Measurements from ENCODE around the gene DLX1. TPM values are rescaled to one million over a fixed set of nuclear protein-coding genes. Genes with fewer than 3 reads are reported as not detected.
A peak's percentile ranks its signal among the peaks of the same experiment; 100 is the strongest.
"Not testable (repeated sequence)": the region's sequence is repeated elsewhere in the genome, so short reads cannot be mapped to it uniquely, and the experiment has no call there.

The DLX1 gene
- total RNA-seq, 2 donors from 2014 or later: 0.17 TPM; not detected in 1

- intact Hi-C loops (cut with DNase I, micrococcal nuclease): no loop called here
- ATAC-seq: no peak
- DNase-seq: no peak
These were observed 20.3 kb downstream of the DLX1 start for GRCh38 chr2:172105471-172106107.

DNA sequence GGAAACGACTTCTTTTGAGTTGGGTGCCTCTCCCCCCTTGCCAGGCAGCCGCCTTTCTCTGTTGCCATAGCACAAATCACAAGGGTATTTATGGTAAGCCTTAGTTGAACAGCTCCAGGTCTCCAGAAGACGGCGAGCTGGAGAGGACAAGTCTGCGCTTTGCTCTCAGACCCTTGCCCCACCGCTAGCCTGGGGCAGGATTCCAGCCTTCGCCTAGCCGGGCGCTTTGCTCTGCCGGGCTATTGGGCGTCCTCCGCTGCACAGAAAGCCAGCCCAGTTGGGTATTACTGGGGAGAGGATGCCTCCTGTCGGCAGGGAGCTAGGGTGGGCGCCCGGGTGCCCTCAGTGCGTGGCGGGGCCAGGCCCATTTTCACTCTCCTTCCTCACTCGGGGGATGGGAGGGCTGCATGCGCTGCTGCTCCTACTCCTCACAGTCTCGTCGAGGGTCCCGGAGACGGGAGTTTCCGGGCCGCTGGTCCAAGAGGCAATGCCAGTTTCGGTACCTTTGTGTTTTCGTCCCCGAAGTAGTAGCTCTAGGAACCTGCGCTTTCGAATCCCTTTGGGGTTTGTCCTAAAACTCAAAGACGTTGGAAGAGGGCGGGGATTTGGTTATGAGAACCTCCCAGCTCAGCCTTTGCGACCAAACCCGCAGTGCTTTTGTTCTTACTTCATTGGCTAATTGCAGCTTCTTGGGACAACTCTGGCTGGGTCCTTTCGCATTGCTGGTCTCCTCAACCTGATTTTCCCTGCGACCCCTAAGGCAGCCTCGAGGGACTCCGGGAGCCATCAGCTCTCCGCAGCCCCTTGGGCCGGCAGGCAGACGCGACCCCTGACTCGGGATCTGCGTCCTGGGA lies 21.0 kb downstream of the DLX1 start:
- DNase-seq (no peak), ATAC-seq (peak; percentile 29)
- intact Hi-C loops (cut with DNase I, micrococcal nuclease): no loop called here

DNA sequence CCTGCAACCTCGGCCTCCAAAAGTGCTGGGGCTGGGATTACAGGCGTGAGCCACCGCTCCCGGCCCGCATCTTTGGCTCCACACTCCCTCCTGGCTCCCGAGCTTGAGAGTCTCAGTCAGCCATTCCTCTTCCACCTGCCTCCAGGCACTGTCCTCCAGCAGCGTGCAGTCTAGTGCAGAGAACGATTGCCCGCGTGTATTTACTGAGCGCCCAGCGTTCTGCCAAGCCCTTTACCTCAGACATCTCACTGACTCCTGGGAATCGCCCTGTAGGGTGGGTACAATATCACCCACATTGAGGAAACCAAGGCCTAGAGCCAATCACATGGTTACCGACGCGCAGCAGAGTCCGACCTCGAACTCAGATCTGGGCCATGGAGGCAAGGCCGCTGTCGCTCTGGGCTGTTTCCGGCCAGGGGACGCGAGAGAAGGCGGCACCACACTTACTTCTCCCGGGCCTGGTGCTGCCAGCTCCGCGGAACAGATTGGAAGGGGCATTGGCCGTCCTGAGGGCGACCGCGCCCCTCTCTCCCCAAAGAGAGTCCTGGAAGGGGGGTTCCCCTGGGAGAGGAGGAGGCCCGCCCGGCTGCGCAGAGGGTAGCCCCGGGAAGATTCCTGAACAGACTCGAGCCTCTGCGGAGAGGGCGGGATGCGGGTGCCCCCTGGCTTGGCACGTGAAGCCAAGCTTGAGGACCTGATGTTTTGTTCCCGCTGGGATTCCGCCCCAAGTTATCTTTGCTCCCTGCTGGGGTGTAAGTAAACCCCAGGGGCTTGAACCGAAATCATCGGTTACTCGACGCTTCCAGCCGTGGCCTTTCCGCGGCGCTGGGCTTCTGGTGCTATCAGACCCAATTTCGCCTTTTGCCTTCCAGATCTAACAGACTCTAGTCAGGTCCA lies 22.6 kb downstream of the DLX1 start:
- ATAC-seq (no peak), DNase-seq (no peak)
- intact Hi-C loops (cut with DNase I, micrococcal nuclease): no loop called here

DNA sequence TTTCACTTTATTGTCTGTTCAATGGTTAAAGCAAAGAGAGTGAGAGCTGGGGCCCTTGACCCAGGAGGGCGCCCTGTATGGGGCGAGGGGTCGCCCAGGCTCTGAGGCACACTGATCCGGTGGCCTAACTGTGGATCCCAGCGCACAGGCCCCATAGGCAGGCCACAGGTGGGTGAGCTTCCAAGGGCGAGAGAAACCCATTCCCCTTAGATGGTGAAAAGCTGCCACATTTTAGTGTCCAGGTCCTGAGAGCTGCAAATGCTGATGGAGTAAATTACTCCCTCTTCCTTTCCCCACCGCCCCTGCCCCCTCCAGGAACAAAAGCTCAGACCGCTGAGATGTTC lies 23.3 kb downstream of the DLX1 start:
- intact Hi-C loops (cut with DNase I, micrococcal nuclease): no loop called here
- no peak for DNase-seq
- no peak for ATAC-seq

- DNase-seq: no peak
- intact Hi-C loops (cut with DNase I, micrococcal nuclease): no loop called here
- ATAC-seq: no peak
These were observed 24.1 kb downstream of the DLX1 start for GRCh38 chr2:172109256-172109987.

DNA sequence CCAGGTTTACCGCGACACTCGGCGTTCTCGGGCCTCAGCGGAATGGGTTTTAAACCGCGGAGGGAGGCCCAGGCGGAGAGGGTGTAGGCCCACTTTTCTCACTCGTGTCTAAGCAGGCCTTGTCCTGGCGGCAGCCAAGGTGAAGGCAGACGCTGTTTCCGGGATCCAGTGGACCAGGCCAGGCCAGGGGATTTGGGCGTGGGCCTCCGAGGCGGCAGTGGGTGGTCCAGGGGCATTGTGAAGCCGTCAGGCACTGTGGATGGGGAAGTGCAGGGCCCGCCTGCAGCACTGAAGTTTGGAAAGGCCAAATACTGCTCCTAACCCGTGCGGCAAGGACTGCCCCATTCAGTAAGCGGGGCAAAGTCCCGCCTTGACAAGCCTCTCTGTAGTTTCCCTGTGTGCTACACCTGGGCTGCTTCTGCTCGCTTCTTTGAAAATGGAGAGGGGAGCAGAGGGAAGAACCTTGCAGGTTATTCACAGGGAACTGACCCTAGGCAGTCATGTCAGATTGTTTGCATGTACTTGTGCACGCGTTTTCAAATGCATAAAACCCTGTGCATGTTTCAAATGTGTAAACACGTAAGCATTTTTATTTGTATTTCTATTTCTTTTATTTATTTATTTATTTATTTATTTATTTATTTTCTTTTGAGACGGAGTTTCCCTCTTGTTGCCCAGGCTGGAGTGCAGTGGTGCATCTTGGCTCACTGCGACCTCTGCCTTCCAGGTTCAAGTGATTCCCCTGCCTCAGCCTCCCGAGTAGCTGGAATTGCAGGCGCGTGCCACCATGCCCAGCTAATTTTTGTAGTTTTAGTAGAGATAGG lies 24.9 kb downstream of the DLX1 start:
- ATAC-seq (peak; percentile 38), DNase-seq (no peak)
- intact Hi-C loops (cut with DNase I, micrococcal nuclease): loop anchor here in 1 of 2 donors (10.0 kb wide), 1 partner anchor 515 kb away; no protein-coding TSS in a partner anchor

- no peak for ATAC-seq
- DNase-seq: no peak
- intact Hi-C loops (cut with DNase I, micrococcal nuclease): loop anchor here in 1 of 2 donors (10.0 kb wide), 1 partner anchor 519 kb away; no protein-coding TSS in a partner anchor
These were observed 28.3 kb downstream of the DLX1 start for GRCh38 chr2:172113617-172114016.

- not testable (repeated sequence) for DNase-seq, ATAC-seq
- intact Hi-C loops (cut with DNase I, micrococcal nuclease): loop anchor here in 1 of 2 donors (10.0 kb wide), 1 partner anchor 519 kb away; no protein-coding TSS in a partner anchor
These were observed 28.9 kb downstream of the DLX1 start for GRCh38 chr2:172114176-172114575.

- no peak for DNase-seq
- intact Hi-C loops (cut with DNase I, micrococcal nuclease): loop anchor here in 1 of 2 donors (10.0 kb wide), 1 partner anchor 520 kb away; no protein-coding TSS in a partner anchor
- ATAC-seq: no peak
These were observed 29.3 kb downstream of the DLX1 start for GRCh38 chr2:172114579-172114978.

DNA sequence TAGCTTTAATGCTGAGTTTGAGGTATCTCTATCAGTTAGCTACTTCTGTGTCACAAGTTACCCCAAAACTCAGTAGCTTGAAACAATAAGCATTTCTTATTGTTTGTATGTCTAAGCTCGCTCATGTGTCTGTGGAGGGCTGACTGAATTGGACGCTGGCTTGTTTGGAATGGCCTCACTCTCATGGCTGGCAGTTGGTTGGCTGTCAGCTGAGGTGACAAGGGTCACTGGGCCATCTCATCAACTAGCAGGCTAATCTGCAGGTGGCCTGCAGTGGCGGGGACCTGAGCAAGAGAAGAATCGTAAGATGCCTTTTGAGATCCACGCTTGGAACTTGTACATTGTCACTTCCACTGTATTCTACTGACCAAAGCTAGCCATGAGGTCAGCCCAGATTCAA lies 30.8 kb downstream of the DLX1 start:
- DNase-seq (no peak), ATAC-seq (no peak)
- intact Hi-C loops (cut with DNase I, micrococcal nuclease): loop anchor here in 1 of 2 donors (10.0 kb wide), 1 partner anchor 521 kb away; no protein-coding TSS in a partner anchor

DNA sequence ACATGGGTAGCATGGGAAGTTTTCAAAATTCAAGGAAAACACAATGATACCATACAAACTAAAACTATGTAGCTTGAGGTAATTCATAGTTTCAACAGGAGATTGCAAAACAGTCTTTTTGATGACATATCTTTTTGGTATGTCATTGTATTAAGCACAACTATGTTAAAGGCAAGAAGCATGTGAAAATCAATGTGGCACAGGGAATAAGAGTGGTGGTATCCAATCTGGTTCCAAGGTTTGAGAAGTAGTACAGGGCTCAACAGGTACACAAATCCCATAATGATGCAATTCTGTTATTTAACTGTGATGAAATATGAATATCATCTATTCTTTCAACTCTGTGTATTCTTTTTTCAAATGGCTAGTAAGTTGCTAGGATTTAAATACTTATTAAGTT lies 33.8 kb downstream of the DLX1 start:
- DNase-seq: no peak
- intact Hi-C loops (cut with DNase I, micrococcal nuclease): loop anchor here in 1 of 2 donors (10.0 kb wide), 1 partner anchor 524 kb away; no protein-coding TSS in a partner anchor
- ATAC-seq: no peak

GRCh38 chr2:172120118-172120517 lies 34.8 kb downstream of the DLX1 start:
- no peak for ATAC-seq
- DNase-seq: no peak
- intact Hi-C loops (cut with DNase I, micrococcal nuclease): no loop called here

GRCh38 chr2:172128484-172128883 lies 43.2 kb downstream of the DLX1 start:
- DNase-seq (no peak), ATAC-seq (peak; percentile 94)
- intact Hi-C loops (cut with DNase I, micrococcal nuclease): no loop called here

DNA sequence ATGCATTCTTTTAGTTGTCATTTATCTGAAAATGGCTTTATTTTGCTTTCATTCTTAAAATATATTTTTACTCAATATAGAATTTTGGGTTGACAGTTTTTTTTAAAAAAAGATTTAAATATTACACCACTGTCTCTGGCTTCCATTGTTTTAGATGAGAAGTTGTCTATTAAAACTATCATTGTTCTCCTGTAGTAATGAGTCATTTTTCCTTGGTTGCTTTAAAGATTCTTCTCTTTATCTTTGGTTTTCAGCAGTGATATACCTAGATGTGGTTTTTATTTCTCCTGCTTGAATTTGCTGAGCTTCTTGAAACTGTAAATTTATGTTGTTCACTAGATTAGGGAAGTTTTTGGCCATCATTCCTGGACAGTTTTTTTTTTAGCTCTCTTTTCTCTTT lies 44.1 kb downstream of the DLX1 start:
- intact Hi-C loops (cut with DNase I, micrococcal nuclease): no loop called here

GRCh38 chr2:172131713-172132555 lies 46.6 kb downstream of the DLX1 start:
- DNase-seq: no peak
- ATAC-seq: no peak
- intact Hi-C loops (cut with DNase I, micrococcal nuclease): no loop called here

More for the DNA sequence above, 44.1 kb downstream of the DLX1 start:
- DNase-seq: no peak
- no peak for ATAC-seq

DNA sequence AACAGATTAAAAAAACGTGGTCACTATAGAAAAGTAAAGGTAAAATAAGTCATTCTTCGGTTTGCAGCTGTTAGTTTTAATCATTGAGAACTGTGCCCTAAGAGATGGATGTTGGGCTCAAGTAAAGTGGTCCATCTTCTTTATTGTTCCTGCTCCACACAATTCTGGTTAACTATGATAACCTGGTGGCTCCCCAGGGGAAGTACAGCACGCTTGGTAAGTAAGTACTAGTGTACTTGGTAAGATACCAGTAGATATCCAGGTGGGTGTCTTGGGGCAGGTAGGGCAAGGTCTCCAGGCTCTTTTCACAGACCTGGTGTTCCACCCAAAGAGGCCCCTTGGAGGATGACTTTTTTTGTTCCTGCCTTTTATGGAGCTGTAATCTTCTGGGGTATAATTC lies 49.0 kb downstream of the DLX1 start:
- no peak for DNase-seq
- no peak for ATAC-seq

DNA sequence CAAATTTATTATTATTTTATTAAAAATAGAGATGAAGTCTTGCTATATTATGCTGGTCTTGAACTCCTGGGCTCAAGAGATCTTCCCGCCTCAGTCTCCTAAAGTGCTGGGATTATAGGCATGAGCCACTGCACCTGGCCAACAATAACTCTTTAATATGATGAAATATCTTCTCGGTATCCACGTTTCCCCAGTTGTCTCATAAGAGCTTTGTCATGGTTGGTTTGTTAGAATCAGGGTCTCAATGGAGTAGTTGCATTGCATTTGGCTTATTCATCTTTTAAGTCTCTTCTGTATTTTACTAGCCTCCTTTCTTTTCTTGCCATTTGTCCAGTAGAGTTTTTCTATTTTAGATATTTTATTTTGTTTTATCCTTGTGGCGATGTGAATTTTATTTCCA lies 50.1 kb downstream of the DLX1 start:
- no peak for DNase-seq
- intact Hi-C loops (cut with DNase I, micrococcal nuclease): no loop called here
- ATAC-seq: no peak

More for the DNA sequence above, 49.0 kb downstream of the DLX1 start:
- intact Hi-C loops (cut with DNase I, micrococcal nuclease): no loop called here
